ENCODE data around the gene PKNOX1. TPM values are rescaled to one million over a fixed set of nuclear protein-coding genes. Genes with fewer than 3 reads are reported as not detected.
"Not testable (repeated sequence)": the region's sequence is repeated elsewhere in the genome, so short reads cannot be mapped to it uniquely, and the experiment has no call there.

The PKNOX1 gene
- total RNA-seq, 1 donor from 2014 or later, result 11.2 TPM

DNA sequence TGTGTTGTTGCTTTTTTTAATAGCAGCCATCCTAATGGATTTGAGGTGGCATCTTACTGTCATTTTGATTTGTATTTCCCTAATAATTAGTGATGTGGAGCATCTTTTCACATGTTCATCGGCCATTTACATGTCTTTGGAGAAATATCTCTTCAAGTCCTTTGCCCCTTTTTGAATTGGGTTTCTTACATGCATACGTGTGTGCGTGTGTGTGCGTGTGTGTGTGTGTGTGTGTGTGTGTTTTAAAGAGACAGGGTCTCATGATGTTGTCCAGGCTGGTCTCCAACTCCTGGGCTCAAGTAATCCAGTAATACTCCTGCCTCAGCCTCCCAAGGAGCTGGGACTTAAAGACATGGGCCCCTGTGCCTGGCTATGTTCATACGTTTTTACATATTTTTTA is 9.5 kb downstream of the PKNOX1 start:
- no peak overlapping the region for H3K4me3 ChIP-seq
- no peaks in the 10 kb centered on the region for H3K27me3 ChIP-seq
- H3K27ac ChIP-seq, result no peak overlapping the region
- H3K9me3 ChIP-seq, result no peaks in the 10 kb centered on the region
- intact Hi-C loops (cut with DNase I), result no loop called here
- DNase-seq (ENCODE audit: low spot score in 2 of 2), result no peak
- TF ChIP-seq, protein P1, sequence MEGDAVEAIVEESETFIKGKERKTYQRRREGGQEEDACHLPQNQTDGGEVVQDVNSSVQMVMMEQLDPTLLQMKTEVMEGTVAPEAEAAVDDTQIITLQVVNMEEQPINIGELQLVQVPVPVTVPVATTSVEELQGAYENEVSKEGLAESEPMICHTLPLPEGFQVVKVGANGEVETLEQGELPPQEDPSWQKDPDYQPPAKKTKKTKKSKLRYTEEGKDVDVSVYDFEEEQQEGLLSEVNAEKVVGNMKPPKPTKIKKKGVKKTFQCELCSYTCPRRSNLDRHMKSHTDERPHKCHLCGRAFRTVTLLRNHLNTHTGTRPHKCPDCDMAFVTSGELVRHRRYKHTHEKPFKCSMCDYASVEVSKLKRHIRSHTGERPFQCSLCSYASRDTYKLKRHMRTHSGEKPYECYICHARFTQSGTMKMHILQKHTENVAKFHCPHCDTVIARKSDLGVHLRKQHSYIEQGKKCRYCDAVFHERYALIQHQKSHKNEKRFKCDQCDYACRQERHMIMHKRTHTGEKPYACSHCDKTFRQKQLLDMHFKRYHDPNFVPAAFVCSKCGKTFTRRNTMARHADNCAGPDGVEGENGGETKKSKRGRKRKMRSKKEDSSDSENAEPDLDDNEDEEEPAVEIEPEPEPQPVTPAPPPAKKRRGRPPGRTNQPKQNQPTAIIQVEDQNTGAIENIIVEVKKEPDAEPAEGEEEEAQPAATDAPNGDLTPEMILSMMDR (IDR thresholded peaks at IDR 0.05), result no peak
- no peaks in the 10 kb centered on the region for H3K36me3 ChIP-seq
- no peaks in the 10 kb centered on the region for H3K4me1 ChIP-seq

GRCh38 chr21:42986125-42986783 is 11.9 kb downstream of the PKNOX1 start:
- Histone ChIP-seq H3K36me3 (no peaks in the 10 kb centered on the region), H3K4me3 (no peak overlapping the region), H3K9me3 (no peaks in the 10 kb centered on the region), H3K27me3 (no peaks in the 10 kb centered on the region), H3K27ac (no peak overlapping the region), H3K4me1 (no peaks in the 10 kb centered on the region)
- intact Hi-C loops (cut with DNase I), result no loop called here
- DNase-seq (ENCODE audit: low spot score in 2 of 2), result no peak
- TF ChIP-seq, protein P1 (IDR thresholded peaks at IDR 0.05), result no peak

DNA sequence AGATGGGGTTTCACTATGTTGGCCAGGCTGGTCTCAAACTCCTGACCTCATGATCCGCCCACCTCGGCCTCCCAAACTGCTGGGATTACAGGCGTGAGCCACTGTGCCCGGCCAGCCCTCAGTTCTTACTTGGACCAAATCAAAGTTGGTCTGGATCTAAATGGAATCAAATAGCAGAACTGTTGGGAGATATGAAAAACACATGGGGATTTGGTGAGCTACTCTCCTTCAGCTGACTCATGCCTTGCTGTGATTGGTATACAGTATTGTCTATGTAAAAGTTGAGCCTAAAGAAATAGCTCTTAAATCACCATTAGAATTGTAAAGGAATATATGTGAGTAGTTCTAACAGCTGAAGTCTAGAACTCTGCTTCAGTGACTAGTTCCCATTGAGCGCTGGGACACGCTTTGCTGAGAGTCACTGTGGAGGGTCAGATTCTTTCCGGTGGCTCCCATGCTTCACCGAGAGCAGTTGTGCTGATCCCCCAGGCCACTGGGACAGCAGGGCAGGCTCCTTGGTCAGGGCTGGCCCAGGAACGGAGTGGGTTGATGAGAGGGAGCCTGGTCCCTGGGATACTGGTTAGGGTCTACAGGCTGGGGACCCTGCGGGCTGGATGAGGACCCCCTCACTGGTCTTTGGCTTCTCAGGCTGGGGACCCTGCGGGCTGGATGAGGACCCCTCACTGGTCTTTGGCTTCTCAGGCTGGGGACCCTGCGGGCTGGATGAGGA is 14.0 kb downstream of the PKNOX1 start:
- intact Hi-C loops (cut with DNase I), result no loop called here
- Histone ChIP-seq H3K36me3 (no peaks in the 10 kb centered on the region), H3K27ac (no peak overlapping the region), H3K27me3 (no peaks in the 10 kb centered on the region), H3K9me3 (no peaks in the 10 kb centered on the region), H3K4me1 (no peaks in the 10 kb centered on the region), H3K4me3 (no peak overlapping the region)
- TF ChIP-seq, protein P1 (IDR thresholded peaks at IDR 0.05), result no peak
- no peak for DNase-seq (ENCODE audit: low spot score in 2 of 2)

DNA sequence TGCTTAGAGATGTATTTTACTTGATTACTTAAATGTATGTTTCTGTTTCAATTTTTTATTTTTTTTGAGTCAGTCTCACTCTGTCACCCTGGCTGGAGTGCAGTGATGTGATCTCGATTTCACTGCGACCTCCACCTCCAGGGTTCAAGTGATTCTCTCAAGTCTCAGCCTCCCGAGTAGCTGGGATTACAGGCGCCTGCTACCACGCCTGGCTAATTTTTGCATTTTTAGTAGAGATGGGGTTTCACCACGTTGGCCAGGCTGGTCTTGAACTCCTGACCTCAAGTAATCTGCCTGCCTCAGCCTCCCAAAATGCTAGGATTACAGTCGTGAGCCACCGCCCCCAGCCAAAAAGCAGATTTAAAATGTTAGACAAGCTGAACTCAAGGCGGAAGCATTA is 15.0 kb downstream of the PKNOX1 start:
- intact Hi-C loops (cut with DNase I); H3K4me1 ChIP-seq; H3K4me3 ChIP-seq; H3K36me3 ChIP-seq; DNase-seq (ENCODE audit: low spot score in 2 of 2); H3K27me3 ChIP-seq; H3K9me3 ChIP-seq; H3K27ac ChIP-seq: not testable (repeated sequence)

DNA sequence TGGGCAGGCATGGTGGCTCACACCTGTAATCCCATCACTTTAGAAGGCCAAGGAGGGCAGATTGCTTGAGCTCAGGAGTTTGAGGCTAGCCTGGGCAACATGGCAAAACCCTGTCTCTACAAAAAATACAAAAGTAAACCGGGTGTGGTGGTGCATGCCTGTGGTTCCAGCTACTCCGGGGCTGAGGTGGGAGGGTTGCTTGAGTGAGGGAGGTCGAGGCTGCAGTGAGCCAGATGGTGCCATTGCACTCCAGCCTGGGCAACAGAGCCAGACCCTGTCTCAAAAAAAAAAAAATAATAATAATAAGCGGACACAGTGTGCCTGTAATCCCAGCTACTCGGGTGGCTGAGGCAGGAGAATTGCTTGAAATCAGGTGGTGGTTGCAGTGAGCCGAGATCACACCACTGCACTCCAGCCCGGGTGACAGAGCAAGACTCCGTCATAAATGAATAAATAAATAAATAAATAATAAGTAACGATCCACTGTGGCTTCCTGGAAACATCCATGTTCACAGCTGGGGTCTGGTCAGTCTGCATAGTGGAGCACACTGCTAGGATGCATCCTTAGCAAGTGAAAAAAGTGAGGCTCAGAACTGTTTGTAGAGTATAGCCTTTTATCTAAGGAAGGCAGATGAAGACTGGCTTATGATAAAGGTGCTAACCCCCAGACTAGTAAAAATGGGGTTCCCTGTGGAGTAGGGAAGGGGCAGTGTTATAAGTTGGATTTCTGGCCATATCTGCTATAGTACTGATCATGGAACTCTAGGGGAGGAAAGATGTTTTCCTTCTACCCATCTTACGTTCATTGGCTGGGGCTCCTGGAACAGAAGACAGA is 15.7 kb downstream of the PKNOX1 start:
- H3K27ac ChIP-seq, result no peak overlapping the region

More for the DNA sequence above, 15.7 kb downstream of the PKNOX1 start:
- Histone ChIP-seq H3K4me1 (no peaks in the 10 kb centered on the region), H3K27me3 (no peaks in the 10 kb centered on the region), H3K9me3 (no peaks in the 10 kb centered on the region), H3K4me3 (no peak overlapping the region), H3K36me3 (no peaks in the 10 kb centered on the region)
- TF ChIP-seq, protein P1 (IDR thresholded peaks at IDR 0.05), result no peak
- intact Hi-C loops (cut with DNase I), result loop anchor here (10.0 kb wide), 1 partner anchor 55 kb away; no protein-coding TSS in a partner anchor
- DNase-seq (ENCODE audit: low spot score in 2 of 2), result no peak

Data from ascending aorta (tissue), 2 donors.